ENCODE measurements around the gene LRP5. TPM values are rescaled to one million over a fixed set of nuclear protein-coding genes. Genes with fewer than 3 reads are reported as not detected.

The LRP5 gene
- 25.5 and 27.8 TPM in 2 replicates for total RNA-seq (2014; rRNA removed; shearing (Covaris generic))

DNA sequence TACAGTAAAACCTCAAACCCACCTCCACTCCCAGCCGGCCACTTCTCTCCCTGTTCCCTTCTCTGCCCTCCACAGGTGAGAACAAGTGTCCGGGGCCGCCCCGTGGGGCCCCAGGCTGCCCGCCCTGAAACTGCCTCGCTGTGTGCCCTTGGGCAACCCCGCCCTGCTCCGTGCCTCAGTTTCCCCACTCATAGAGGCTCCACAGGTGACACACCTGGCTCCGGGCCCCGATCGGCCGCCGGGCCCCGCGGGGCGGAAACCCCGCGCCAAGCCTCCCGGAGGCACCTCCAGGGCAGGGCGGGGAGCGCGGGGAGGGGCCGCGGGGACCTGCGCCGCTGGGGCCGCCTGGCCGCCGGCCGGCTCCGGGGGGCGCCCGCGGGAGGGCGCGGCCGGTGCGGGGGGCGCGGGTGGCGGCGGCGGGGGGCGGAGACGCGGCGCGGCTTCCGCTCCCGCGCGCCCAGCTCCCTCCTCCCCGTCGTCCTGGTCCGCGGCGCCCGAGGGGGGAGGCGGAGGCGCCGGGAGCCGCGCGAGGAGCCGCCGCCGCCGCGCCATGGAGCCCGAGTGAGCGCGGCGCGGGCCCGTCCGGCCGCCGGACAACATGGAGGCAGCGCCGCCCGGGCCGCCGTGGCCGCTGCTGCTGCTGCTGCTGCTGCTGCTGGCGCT is at the start of gene LRP5:
TSS of gene LRP5 (plus strand) at position 475 of the 663 bp plus-strand sequence. CDS start at position 599, 124 bp downstream.
- in situ Hi-C loops (cut with HindIII; ENCODE audit: low sequenced_read_pairs): no loop called here
- DNase-seq (ENCODE audit: low spot score): no peak

DNA sequence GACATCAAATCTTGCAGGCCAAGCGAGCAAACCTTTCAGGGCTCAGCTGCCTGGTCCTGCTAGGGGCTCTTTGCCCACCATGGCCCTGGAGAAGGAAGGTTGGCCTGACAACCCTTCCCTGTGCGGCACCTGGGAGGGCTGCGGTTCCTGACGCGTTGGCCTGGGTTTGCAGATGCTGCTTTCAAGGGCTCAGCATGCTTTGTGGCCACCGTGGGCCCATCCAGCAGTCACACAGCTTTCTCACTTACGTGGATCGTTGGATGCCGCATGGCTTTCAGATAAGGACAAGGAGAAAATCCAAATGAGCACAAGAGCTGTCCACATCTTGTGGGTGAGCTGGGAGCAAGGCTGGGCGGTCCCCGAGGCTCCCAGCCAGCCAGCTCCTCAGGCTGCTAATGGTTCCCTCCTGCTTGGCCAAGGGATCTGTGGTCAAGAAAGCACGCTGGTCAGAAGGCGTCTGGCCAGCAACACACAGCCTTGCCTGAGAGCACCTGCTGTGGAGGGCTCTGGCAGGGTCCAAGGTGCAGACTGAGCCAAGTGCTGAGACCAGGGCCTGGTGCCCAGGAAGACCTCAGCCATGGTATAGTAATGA is 48.9 kb upstream of the LRP5 start:
- in situ Hi-C loops (cut with HindIII; ENCODE audit: low sequenced_read_pairs): no loop called here
- DNase-seq (ENCODE audit: low spot score): peak; percentile 55

DNA sequence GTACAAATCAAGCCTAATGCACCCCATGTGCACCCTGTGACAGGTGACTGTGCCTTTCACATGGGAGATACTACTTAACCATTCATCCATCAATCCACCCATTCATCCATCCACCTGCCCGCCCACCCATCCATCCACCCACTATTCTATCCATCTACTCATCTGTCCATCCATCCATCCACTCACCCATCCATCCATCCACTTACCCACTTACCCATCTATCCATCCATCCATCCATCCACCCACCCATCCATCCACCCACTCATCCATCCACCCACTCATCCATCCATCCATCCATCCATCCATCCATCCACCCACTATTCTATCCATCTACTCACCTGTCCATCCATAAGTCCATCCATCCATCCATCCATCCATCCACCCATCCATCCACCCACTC is 48.1 kb upstream of the LRP5 start:
- in situ Hi-C loops (cut with HindIII; ENCODE audit: low sequenced_read_pairs): no loop called here
- no peak for DNase-seq (ENCODE audit: low spot score)

DNA sequence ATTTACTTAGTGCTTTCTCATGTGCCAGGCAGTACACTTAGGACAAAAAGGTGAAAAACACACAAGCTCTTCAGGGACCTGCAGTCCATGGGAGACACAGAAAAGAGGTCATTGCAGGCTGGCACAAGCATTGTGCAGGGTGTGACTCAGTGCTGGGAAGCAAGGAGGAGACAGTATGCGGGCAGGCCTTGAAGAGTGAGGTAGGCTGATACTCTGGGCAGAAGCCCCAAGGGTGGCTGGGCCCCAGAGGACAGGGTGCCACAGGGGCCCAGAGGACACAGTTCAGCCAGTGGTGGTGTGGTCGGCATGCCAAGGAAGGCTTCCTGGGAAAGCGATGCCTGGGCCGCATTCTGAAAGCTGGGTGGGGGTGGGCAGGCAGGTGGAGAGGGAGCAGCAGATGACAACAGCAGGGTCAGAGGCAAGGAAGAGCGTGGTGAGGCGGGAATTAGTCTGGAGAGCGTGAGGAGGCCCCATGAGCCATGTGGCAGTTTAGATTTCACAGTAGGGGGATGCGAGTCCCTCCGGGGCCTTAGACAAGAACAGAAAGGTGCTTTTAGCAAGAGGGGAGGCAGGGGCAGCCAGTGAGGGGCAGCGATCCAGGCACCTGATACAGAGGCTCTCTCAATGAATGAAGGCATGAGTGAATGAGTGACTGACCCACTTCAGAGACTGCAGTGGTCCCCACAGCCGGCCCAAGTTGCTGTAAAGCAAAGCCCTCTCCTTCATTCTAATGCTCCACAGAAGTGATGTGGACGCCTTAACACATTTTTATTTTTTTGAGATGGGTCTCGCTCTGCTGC is 47.5 kb upstream of the LRP5 start:
- in situ Hi-C loops (cut with HindIII; ENCODE audit: low sequenced_read_pairs): no loop called here
- DNase-seq (ENCODE audit: low spot score): no peak

DNA sequence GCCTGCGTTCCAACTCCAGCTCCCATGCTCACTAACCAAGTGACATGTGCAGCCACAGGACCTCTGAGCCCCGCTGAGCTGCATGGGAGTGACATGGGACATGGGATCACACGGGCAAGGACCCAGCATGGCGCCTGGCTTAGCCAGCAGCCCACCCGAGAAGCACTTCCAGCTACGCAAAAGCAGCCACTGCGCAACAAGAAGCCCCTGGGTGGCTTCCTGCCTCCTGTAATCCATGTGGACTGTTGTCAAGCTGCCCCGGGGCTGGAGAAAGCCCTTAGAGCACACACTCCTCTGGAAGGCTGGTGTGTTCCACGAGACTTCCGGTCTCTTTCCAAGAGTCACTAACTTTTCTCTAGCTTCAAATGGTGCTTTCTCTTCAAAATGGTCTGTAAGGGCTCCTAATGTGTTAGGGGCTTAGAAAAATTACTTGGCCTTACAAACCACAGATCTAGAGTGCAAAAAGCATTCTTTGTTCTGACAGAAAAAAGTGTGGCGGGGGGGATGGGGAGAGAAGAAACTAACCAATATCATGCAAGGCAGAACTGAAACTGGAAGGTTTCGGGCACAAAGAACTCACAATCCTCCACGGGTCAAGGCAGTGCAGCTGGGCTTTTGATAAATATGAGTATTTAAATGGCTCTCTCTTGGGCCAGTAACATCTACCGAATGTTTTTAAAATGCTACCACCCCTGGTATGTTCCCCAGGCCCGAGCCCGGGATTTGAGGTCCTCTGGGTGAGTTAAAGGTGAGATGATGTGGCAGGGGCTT is 46.1 kb upstream of the LRP5 start:
- in situ Hi-C loops (cut with HindIII; ENCODE audit: low sequenced_read_pairs): no loop called here
- DNase-seq (ENCODE audit: low spot score): no peak

DNA sequence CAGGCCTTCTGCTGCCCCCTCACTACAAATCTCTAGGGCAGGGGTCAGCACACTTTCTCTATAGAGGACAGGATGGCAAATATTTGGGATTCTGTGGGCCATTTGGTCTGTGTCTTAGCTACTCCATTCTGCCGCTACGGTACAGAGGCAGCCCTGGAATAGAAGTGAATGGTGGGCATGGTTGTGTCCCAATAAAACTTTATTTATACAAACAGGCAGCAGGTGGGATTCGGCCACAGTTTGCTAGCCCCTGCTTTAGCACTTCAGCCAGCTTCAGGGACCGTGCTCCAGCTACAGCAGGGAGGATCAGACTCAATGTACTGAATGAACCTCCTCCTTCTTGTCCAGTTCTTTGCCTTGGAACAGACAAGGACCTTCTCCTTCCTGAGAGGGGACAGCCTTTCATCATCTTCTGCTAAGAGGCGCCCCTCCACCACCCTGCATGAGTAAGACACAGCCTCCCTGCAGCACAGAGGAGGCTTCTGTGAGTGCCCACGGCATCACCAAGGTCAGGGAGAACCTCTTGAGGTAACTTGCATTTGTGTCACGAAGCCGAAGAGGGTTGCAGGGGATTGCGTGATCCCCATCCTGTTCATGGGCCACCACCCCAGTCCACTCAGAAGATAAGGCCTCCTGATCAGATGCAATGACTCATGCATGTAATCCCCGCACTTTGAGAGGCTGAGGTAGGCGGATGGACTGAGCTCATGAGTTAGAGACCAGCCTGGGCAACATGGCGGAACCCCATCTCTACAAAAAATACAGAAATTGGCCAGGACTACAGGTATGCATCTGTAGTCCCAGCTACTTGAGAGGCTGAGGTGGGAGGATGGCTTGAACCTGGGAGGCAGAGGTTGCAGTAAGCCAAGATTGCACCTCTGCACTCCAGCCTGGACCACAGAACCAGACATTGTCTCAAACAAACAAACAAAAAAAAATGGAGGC is 45.2 kb upstream of the LRP5 start:
- in situ Hi-C loops (cut with HindIII; ENCODE audit: low sequenced_read_pairs): no loop called here
- DNase-seq (ENCODE audit: low spot score): no peak

DNA sequence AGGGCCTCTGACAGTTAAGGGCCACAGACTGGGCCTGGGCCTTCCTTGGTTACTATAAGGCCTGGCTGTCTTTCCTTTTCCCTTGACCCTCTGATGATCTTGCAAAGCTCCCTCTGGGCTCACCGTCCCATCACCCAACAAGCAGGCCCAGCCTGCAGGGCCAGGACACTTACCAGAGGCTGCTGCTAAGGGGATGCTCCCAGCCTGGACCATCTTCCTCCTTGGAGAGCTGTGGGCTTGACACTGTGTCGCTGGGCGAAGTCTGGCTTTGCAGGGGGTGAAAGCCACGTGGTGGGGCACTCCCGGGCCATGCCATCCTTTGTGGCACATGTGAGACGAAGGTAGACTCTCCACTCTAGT is 44.5 kb upstream of the LRP5 start:
- in situ Hi-C loops (cut with HindIII; ENCODE audit: low sequenced_read_pairs): no loop called here
- no peak for DNase-seq (ENCODE audit: low spot score)

DNA sequence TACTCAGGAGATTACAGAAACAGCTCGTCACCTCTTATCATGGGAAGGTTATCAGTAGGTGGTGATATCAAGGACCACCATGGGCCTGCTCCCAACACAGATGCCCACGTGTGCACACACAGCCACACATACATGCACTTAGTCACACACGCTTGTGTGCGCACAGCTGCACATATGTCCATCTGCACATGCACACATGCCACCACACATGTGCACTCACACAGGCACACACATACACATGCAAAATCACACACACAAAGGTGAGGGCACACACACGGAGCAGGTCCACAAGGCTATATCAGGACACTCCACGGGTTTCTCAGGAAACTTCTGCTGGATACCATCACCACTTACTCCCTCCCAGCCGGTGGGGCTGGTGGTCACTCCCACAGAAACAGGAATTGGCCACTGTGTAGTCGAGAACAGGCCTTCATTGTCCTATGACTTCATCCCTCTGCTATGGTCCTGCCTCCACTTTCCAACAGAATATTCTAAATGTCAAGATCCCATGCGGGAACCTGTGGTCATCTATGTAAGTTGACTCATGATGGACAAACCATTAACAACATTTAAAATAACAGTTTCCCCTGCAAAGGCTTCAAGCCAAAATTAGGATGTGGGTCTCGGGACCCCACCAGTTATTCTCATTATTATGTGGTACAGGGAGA is 42.8 kb upstream of the LRP5 start:
- DNase-seq (ENCODE audit: low spot score): no peak
- in situ Hi-C loops (cut with HindIII; ENCODE audit: low sequenced_read_pairs): no loop called here

DNA sequence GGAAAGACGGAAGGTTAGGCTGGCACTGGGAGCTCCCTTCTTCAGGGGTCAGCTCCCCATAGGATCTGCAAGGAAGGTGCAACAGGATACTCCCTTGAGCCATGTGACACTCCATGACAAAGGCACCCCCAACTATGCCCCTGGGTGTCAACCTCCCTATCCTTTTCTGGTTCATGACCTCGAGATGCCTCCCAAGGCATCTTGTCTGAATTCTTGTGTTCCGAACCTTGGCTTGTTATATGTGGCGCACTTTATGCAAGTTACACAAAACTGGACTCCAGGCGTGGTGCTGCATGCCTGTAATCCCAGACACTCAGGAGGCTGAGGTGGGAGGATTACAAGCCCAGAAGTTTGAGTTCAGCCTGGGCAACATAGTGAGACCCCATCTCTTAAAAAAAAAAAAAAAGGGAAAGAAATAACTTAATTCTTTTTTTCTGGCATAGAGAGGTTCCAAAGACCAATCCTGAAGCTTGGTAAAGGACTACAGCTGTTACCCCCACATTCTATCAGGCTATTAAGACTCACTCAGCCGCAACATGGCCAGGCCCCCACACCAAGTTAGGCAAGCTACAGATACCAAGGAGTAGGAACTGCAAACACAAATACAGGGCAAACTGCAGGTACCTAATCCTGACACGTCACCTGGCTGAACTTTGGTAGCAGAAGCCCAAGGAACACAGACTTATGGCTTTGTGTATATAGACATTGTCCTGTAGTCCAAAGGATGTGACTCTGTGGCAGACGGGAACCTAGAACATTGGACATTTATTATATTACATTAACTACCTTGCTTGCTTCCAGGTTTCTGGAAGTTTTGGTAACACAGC is 42.0 kb upstream of the LRP5 start:
- DNase-seq (ENCODE audit: low spot score): no peak
- in situ Hi-C loops (cut with HindIII; ENCODE audit: low sequenced_read_pairs): no loop called here

DNA sequence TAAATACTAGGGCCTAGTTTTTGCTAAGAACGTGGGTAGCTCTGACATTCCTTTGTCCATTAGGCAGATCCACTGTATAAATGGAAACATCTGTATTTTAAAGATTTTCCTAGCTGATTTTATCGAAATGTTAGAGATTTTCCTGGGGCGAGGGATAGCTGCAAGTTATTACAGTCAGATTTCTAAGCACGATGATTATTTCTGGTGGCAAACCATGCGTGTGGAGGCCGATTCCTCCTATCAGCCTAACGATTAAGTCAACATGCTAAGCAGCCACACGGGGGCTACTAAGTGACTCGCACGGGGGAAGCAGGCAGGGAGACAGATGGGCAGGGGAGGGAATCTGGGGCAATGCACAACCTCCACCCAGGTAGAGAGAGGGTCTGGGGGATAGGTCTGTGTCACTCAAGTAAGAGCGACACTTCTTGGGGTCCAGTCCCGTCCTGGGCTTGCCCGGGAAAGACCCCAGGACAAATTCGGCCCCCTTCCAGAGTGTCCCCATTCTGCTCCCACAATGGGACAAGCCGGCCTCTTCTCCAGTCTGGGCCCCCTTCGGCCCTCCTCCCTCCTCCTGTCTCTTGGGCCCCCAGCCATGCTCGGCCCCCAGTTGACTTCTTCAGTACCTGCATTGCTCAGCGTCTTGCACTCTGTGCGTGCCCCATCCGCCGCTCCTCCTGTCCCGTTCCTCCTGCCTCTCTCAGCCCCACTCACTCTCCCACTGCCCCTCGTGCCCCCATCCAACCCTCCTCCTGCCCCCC is 41.2 kb upstream of the LRP5 start:
- in situ Hi-C loops (cut with HindIII; ENCODE audit: low sequenced_read_pairs): no loop called here
- DNase-seq (ENCODE audit: low spot score): peak; percentile 61

DNA sequence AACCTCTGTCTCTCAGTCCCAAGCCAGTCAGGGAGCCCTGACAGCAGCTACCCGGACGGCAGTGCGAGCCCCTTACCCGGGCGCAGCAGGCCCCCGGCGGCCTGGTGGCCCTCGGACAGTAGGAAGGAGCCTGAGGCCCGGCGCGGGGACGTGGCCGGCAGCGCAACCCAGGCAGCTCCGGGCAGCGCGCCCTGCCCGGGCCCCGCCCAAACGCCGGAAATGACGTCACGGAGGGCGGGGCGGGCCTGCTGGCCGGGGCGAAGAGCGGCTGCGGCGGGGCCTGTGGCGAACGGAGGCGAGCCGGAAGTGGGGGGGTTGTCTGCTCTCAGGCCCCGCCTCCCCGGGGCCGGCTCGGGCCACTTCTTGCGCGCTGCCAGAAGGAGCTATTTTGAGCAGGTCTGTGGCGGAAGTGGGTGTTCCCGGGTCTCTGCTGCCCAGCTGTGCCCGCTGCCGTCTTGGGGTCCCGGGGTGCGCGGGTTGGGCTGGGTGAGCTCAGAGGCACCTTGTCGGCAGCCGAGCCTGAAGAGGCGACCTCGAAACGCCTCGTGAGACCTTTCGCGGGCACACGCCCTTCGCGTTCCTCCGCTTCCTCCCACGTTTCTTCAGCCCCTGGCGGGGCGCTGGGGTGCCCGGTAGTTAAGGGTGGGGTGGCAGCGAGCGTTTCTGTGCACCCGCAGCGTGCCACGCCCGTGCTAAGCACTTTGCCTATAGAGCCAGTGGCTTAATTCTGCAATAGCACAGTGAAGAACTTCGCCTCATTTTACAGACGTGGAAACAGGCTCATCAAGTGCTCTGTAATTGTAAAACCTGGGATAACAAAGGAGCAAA is 40.4 kb upstream of the LRP5 start, which contains the start of gene C11orf24:
TSS of gene C11orf24 (minus strand) at position 193 of the 828 bp plus-strand sequence. CDS start 8,206 bp downstream, outside the sequence.
- in situ Hi-C loops (cut with HindIII; ENCODE audit: low sequenced_read_pairs): no loop called here
- DNase-seq (ENCODE audit: low spot score): peak; percentile 96

DNA sequence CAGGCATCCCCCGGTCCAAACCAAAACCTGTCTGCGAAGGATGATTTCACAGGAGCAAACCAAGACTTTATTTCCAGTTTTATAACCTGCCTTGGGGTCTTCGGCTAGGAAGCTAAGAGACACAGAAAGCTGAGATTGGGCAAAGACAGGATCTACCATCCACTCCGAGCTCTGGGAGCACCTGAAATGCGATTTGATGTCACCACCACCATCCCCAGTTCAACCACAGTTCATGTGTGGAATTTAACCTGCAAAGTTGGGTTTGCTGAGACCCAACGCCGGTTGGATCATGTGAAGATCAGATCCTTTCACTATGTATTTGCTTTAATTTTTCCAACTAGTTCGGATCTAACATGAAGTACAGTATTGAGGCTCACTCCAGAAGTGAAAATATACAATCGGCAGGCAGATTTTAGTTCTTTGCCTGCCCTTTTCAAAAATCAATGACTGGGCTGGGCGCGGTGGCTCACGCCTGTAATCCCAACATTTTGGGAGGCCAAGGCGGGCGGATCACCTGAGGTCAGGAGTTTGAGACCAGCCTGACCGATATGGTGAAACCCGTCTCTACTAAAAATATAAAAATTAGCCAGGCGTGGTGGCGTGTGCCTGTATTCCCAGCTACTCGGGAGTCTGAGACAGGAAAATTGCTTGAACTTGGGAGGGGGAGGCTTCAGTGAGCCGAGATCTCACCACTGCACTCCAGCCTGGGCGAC is 39.2 kb upstream of the LRP5 start:
- DNase-seq (ENCODE audit: low spot score): no peak

DNA sequence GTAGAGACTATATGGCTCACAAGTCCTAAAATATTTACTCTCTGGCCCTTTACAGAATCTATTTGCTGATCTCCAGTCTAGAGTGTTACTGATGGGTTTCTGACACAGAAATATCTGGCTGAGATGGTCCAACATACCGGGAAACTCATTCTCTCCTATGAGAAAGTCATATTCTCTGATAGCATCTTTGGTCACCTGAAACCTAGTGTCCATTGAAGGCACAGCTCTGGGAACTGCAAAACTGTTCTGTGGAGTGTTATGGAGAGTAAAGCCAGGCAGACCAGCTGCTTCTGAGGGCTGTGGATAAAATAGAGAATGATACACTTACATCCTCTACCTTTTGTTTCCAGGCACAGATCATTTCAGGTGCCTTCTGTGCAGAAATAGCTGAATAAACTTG is 38.1 kb upstream of the LRP5 start:
- no peak for DNase-seq (ENCODE audit: low spot score)
- in situ Hi-C loops (cut with HindIII; ENCODE audit: low sequenced_read_pairs): no loop called here

More for the DNA sequence above, 39.2 kb upstream of the LRP5 start:
- in situ Hi-C loops (cut with HindIII; ENCODE audit: low sequenced_read_pairs): no loop called here

DNA sequence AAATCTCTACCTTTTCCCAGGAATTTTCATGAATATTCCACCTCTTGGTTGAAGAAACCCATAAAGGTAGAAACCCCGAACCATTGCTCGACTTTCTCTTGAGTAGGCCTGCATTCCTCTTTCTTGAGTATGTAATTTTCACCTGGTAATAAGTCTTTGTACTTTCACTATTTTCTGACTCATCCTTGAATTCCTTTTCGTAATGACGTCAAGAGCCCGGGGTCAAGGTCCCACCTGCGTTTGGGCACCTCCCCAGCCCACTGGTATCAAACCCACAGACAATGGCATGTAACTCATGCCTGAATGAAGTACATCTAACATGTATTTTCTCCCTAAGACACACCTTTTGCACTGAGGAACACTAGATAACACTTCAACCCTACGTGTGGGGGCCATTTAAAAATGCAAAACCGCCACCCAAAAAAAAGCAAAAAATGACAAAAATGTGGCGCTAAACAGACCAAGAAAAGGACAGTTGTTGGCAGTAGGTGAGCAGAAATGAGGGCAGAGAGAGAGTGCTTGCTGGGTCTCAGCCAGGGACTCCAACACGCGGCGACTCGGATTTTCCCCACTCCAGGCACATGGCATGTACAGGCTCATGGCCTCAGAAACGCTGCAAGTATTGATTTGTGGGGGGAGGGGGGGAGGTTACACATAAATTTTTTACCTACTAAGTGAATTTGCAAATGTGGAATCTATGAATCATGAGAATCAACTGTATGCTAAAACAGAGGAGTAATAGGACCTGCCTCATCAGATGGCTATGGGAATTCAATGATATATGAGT is 36.5 kb upstream of the LRP5 start:
- in situ Hi-C loops (cut with HindIII; ENCODE audit: low sequenced_read_pairs): no loop called here
- no peak for DNase-seq (ENCODE audit: low spot score)
